Astrocyte of the cerebellum (primary cell): ENCODE results near the gene SEMA4C.

Experiments
- DNase-seq: peaks from one replicate; pipeline ENCODE4 v3.0.0-alpha.2; 2011; ENCODE audit warnings: low read depth
- H3K4me3 ChIP-seq: 2 replicates; pipeline ENCODE4 v1.5.1; 2011; ENCODE audit warnings: mild to moderate bottlenecking, low read depth, low read length, moderate library complexity
- in situ Hi-C: cut with HindIII; loops from 2 replicates; pipeline ENCODE4 v1.10.0; 2017; ENCODE audit warnings: low sequenced_read_pairs
- TF ChIP-seq, protein P1 (sequence below): IDR thresholded peaks from 2 replicates; pipeline ENCODE4 v1.5.1; 2012; ENCODE audit warnings: low read length, low read depth, moderate library complexity, mild to moderate bottlenecking; ENCODE audit errors: missing control alignments

SEMA4C gene

GRCh38 chr2:96842600-96842999 lies 27.3 kb downstream of the SEMA4C start:
- in situ Hi-C loops = no loop called here
- TF ChIP-seq, protein P1, sequence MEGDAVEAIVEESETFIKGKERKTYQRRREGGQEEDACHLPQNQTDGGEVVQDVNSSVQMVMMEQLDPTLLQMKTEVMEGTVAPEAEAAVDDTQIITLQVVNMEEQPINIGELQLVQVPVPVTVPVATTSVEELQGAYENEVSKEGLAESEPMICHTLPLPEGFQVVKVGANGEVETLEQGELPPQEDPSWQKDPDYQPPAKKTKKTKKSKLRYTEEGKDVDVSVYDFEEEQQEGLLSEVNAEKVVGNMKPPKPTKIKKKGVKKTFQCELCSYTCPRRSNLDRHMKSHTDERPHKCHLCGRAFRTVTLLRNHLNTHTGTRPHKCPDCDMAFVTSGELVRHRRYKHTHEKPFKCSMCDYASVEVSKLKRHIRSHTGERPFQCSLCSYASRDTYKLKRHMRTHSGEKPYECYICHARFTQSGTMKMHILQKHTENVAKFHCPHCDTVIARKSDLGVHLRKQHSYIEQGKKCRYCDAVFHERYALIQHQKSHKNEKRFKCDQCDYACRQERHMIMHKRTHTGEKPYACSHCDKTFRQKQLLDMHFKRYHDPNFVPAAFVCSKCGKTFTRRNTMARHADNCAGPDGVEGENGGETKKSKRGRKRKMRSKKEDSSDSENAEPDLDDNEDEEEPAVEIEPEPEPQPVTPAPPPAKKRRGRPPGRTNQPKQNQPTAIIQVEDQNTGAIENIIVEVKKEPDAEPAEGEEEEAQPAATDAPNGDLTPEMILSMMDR = no peak
- no peak for DNase-seq
- no peak overlapping the region for H3K4me3 ChIP-seq

GRCh38 chr2:96841701-96842495 lies 28.0 kb downstream of the SEMA4C start:
- no peak overlapping the region for H3K4me3 ChIP-seq
- in situ Hi-C loops = no loop called here
- DNase-seq = no peak
- TF ChIP-seq, protein P1 = no peak

GRCh38 chr2:96839875-96840850 lies 29.7 kb downstream of the SEMA4C start:
- TF ChIP-seq, protein P1 = no peak
- in situ Hi-C loops = no loop called here
- DNase-seq = no peak
- no peak overlapping the region for H3K4me3 ChIP-seq

- TF ChIP-seq, protein P1 = no peak
- no peak for DNase-seq
- in situ Hi-C loops = no loop called here
- no peak overlapping the region for H3K4me3 ChIP-seq
These were observed 30.5 kb downstream of the SEMA4C start for GRCh38 chr2:96839293-96839874.

GRCh38 chr2:96838345-96839292 lies 31.3 kb downstream of the SEMA4C start:
- DNase-seq = no peak

More at GRCh38 chr2:96838345-96839292, 31.3 kb downstream of the SEMA4C start:
- no peak overlapping the region for H3K4me3 ChIP-seq
- in situ Hi-C loops = no loop called here
- TF ChIP-seq, protein P1 = no peak
